H9 (cell line): ENCODE data around the gene ALG12. TPM values are rescaled to one million over a fixed set of nuclear protein-coding genes. Genes with fewer than 3 reads are reported as not detected.

ENCODE experiments used
- DNase-seq: peaks from one replicate; pipeline ENCODE4 v3.0.0-alpha.2; 2017
- H2AFZ ChIP-seq: one replicate; pipeline ENCODE4 v1.6.1; 2013; ENCODE audit warnings: mild to moderate bottlenecking, low read length, control low read depth, moderate library complexity
- H2AK5ac ChIP-seq: 2 replicates; pipeline ENCODE4 v1.6.1; 2013; ENCODE audit warnings: low read length, control low read depth, mixed read lengths; ENCODE audit not compliant: insufficient read length
- H2BK120ac ChIP-seq: one replicate; pipeline ENCODE4 v1.6.1; 2013; ENCODE audit warnings: low read depth, mild to moderate bottlenecking, low read length, control low read depth, inconsistent platforms; ENCODE audit not compliant: poor library complexity, severe bottlenecking
- H2BK12ac ChIP-seq: 2 replicates; pipeline ENCODE4 v1.6.1; 2013; ENCODE audit warnings: low read length, control low read depth, mixed read lengths, low read depth; ENCODE audit not compliant: insufficient read length
- H2BK15ac ChIP-seq: 2 replicates; pipeline ENCODE4 v1.6.1; 2013; ENCODE audit warnings: low read depth, low read length, control low read depth
- H2BK20ac ChIP-seq: one replicate; pipeline ENCODE4 v1.6.1; 2013; ENCODE audit warnings: low read depth, mild to moderate bottlenecking, low read length, control low read depth, inconsistent platforms; ENCODE audit not compliant: poor library complexity, severe bottlenecking
- H2BK5ac ChIP-seq: 2 replicates; pipeline ENCODE4 v1.6.1; 2013; ENCODE audit warnings: low read length, control low read depth, mixed read lengths; ENCODE audit not compliant: insufficient read length
- H3K14ac ChIP-seq: 2 replicates; pipeline ENCODE4 v1.6.1; 2013; ENCODE audit warnings: low read length, control low read depth; ENCODE audit not compliant: insufficient read depth
- H3K18ac ChIP-seq: 2 replicates; pipeline ENCODE4 v1.6.1; 2013; ENCODE audit warnings: low read depth, mild to moderate bottlenecking, mixed read lengths, low read length, control low read depth; ENCODE audit not compliant: insufficient read length
- H3K23ac ChIP-seq: 2 replicates; pipeline ENCODE4 v1.6.1; 2013; ENCODE audit warnings: low read length, control low read depth, mixed read lengths, low read depth; ENCODE audit not compliant: insufficient read length
- H3K23me2 ChIP-seq: 2 replicates; pipeline ENCODE4 v1.6.1; 2013; ENCODE audit warnings: low read depth, mild to moderate bottlenecking, mixed read lengths, low read length, control low read depth; ENCODE audit not compliant: insufficient read length, poor library complexity, severe bottlenecking
- H3K27ac ChIP-seq: 2 replicates; pipeline ENCODE4 v1.5.1; 2013; ENCODE audit warnings: low read length, control low read depth, mixed read lengths, low read depth; ENCODE audit not compliant: insufficient read length
- H3K27me3 ChIP-seq: 2 replicates; pipeline ENCODE4 v1.6.1; 2013; ENCODE audit warnings: low read length, control low read depth, inconsistent platforms; ENCODE audit not compliant: insufficient read depth
- H3K4ac ChIP-seq: 2 replicates; pipeline ENCODE4 v1.6.1; 2013; ENCODE audit warnings: low read depth, mild to moderate bottlenecking, control low read depth, inconsistent platforms, low read length, moderate library complexity
- H3K4me1 ChIP-seq: 2 replicates; pipeline ENCODE4 v1.6.1; 2013; ENCODE audit warnings: low read length, control low read depth, inconsistent platforms; ENCODE audit not compliant: insufficient read depth
- H3K4me2 ChIP-seq: 2 replicates; pipeline ENCODE4 v1.6.1; 2013; ENCODE audit warnings: low read length, control low read depth, mixed read lengths; ENCODE audit not compliant: insufficient read length, insufficient read depth
- H3K56ac ChIP-seq: 2 replicates; pipeline ENCODE4 v1.6.1; 2013; ENCODE audit warnings: low read depth, mild to moderate bottlenecking, mixed read lengths, low read length, control low read depth; ENCODE audit not compliant: insufficient read length
- H3K79me1 ChIP-seq: 2 replicates; pipeline ENCODE4 v1.6.1; 2013; ENCODE audit warnings: low read depth, mild to moderate bottlenecking, moderate library complexity, low read length, control low read depth, inconsistent platforms; ENCODE audit not compliant: insufficient read depth, poor library complexity, severe bottlenecking
- H3K79me2 ChIP-seq: 2 replicates; pipeline ENCODE4 v1.6.1; 2013; ENCODE audit warnings: low read length, control low read depth, inconsistent platforms; ENCODE audit not compliant: insufficient read depth
- H3K9ac ChIP-seq: 2 replicates; pipeline ENCODE4 v1.6.1; 2013; ENCODE audit warnings: low read length, control low read depth, mixed read lengths; ENCODE audit not compliant: insufficient read length; ENCODE audit errors: extremely low read depth
- H3K9me3 ChIP-seq: one replicate; pipeline ENCODE4 v1.6.1; 2013; ENCODE audit warnings: low read depth, low read length, inconsistent platforms; ENCODE audit not compliant: control insufficient read depth
- H3T11ph ChIP-seq: one replicate; pipeline ENCODE4 v1.6.1; 2013; ENCODE audit warnings: mild to moderate bottlenecking, low read length, control low read depth, inconsistent platforms
- H4K20me1 ChIP-seq: one replicate; pipeline ENCODE4 v1.6.1; 2013; ENCODE audit not compliant: control insufficient read depth, insufficient read length, insufficient read depth
- H4K5ac ChIP-seq: 2 replicates; pipeline ENCODE4 v1.6.1; 2013; ENCODE audit warnings: low read depth, mild to moderate bottlenecking, mixed read lengths, low read length, control low read depth; ENCODE audit not compliant: insufficient read length
- H4K8ac ChIP-seq: replicated peaks from 2 replicates; pipeline ENCODE4 v1.6.1; 2013; ENCODE audit warnings: low read length, control low read depth, mixed read lengths, low read depth; ENCODE audit not compliant: insufficient read length
- H4K91ac ChIP-seq: 2 replicates; pipeline ENCODE4 v1.6.1; 2013; ENCODE audit warnings: low read depth, mild to moderate bottlenecking, moderate library complexity, mixed read lengths, low read length, control low read depth; ENCODE audit not compliant: insufficient read length
- H3K27ac Mint-ChIP-seq, 3 experiments: 2 replicates in 2 of 3; 3 replicates in 1 of 3; pipeline ENCODE4 v1.8.0; 2020 to 2021; ENCODE audit warnings: mixed read lengths in 3 of 3, mild to moderate bottlenecking in 1 of 3, moderate library complexity in 1 of 3
- H3K27me3 Mint-ChIP-seq: 2 replicates; pipeline ENCODE4 v1.8.0; 2021; ENCODE audit warnings: low read depth, mild to moderate bottlenecking, moderate library complexity, mixed read lengths
- H3K36me3 Mint-ChIP-seq, 3 experiments: 2 replicates in 2 of 3; 3 replicates in 1 of 3; pipeline ENCODE4 v1.8.0; 2020 to 2021; ENCODE audit warnings: low read depth in 3 of 3, mixed read lengths in 3 of 3; ENCODE audit not compliant: insufficient read depth in 1 of 3
- H3K4me1 Mint-ChIP-seq, 2 experiments: 2 replicates each; pipeline ENCODE4 v1.8.0; 2020; ENCODE audit warnings: mixed read lengths in 2 of 2
- H3K4me3 Mint-ChIP-seq, 2 experiments: 2 replicates in 1 of 2; 3 replicates in 1 of 2; pipeline ENCODE4 v1.8.0; 2020 to 2021; ENCODE audit warnings: mild to moderate bottlenecking in 2 of 2, mixed read lengths in 2 of 2, moderate library complexity in 1 of 2
- H3K9me3 Mint-ChIP-seq, 2 experiments: 2 replicates in 1 of 2; 3 replicates in 1 of 2; pipeline ENCODE4 v1.8.0; 2020; ENCODE audit warnings: mild to moderate bottlenecking in 2 of 2, mixed read lengths in 2 of 2, moderate library complexity in 1 of 2
- WGBS: extraction: QIAGEN DNeasy Blood & Tissue Kit; methylation state at CpG from one replicate; pipeline ENCODE4 v1.1.7; 2013; ENCODE audit warnings: missing lambda C conversion rate, low lambda C conversion rate, mixed read lengths; ENCODE audit not compliant: insufficient read length; ENCODE audit errors: extremely low coverage; 5-methylcytosine and 5-hydroxymethylcytosine counted together
- total RNA-seq: library from RNA; stranded (reverse); gene quantifications from 2 replicates; pipeline ENCODE4 v1.2.1, GENCODE V29; 2021
- TF ChIP-seq, protein P1 (sequence below): fragments of 200-600 bp; sonication (generic); conservative IDR thresholded peaks from 3 replicates; pipeline ENCODE4 v1.8.0; 2021; ENCODE audit warnings: antibody characterized with exemption, mild to moderate bottlenecking

The ALG12 gene
- total RNA-seq, 1 experiment from 2014 or later, result 19.2 TPM

DNA sequence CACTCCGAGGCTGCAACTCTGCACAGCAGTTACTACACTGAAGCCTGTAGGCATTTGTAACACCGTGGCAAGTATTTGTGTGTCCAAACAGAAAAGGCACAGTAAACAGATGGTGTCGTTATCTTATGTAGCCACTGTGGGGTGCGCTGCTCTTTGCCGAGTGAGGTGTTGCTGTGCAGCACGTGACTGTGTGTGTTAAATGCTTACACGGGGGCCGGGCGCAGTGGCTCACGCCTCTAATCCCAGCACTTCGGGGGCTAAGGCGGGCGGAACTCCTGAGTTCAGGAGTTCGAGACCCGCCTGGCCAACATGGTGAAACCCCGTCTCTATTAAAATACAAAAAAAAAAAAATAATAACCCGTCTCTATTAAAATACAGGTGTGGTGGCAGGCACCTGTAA, 53.1 kb downstream of the ALG12 start:
- no peaks in the 10 kb centered on the region for H3K4me1 ChIP-seq
- no peak overlapping the region; a peak in 1 of 7 replicates for H3K27ac Mint-ChIP-seq
- WGBS, result no CpG with 5 or more reads among the region's 17 CpGs
- H3K27me3 ChIP-seq, result no peaks in the 10 kb centered on the region
- peaks cover 41 to 47% of the 10 kb centered on the region in 2 experiments for H3K9me3 Mint-ChIP-seq
- H2BK12ac ChIP-seq, result no peak overlapping the region
- peaks cover 12% of the 10 kb centered on the region for H3K79me1 ChIP-seq
- H3K14ac ChIP-seq, result no peak overlapping the region
- H3T11ph ChIP-seq, result no peak overlapping the region
- H3K4ac ChIP-seq, result no peak overlapping the region
- no peaks in the 10 kb centered on the region for H3K27me3 Mint-ChIP-seq
- no peak overlapping the region for H2BK120ac ChIP-seq
- H2AK5ac ChIP-seq, result no peak overlapping the region
- H3K56ac ChIP-seq, result no peak overlapping the region
- H3K9me3 ChIP-seq, result peaks cover 4% of the 10 kb centered on the region
- H4K91ac ChIP-seq, result no peak overlapping the region
- no peak overlapping the region for H3K23ac ChIP-seq
- H4K8ac ChIP-seq, result no peak overlapping the region
- H3K9ac ChIP-seq, result no peak overlapping the region
- no peak overlapping the region for H4K5ac ChIP-seq
- TF ChIP-seq, protein P1, sequence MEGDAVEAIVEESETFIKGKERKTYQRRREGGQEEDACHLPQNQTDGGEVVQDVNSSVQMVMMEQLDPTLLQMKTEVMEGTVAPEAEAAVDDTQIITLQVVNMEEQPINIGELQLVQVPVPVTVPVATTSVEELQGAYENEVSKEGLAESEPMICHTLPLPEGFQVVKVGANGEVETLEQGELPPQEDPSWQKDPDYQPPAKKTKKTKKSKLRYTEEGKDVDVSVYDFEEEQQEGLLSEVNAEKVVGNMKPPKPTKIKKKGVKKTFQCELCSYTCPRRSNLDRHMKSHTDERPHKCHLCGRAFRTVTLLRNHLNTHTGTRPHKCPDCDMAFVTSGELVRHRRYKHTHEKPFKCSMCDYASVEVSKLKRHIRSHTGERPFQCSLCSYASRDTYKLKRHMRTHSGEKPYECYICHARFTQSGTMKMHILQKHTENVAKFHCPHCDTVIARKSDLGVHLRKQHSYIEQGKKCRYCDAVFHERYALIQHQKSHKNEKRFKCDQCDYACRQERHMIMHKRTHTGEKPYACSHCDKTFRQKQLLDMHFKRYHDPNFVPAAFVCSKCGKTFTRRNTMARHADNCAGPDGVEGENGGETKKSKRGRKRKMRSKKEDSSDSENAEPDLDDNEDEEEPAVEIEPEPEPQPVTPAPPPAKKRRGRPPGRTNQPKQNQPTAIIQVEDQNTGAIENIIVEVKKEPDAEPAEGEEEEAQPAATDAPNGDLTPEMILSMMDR, result no peak
- DNase-seq, result no peak
- H3K23me2 ChIP-seq, result no peaks in the 10 kb centered on the region
- peaks cover 43 to 50% (median 47%) of the 10 kb centered on the region in 3 experiments for H3K36me3 Mint-ChIP-seq
- H3K4me1 Mint-ChIP-seq, result peaks cover 12 to 13% of the 10 kb centered on the region in 2 experiments
- no peak overlapping the region for H3K4me2 ChIP-seq
- H2AFZ ChIP-seq, result no peak overlapping the region
- no peak overlapping the region for H3K27ac ChIP-seq
- H3K4me3 Mint-ChIP-seq, result no peak overlapping the region
- no peaks in the 10 kb centered on the region for H4K20me1 ChIP-seq
- H2BK5ac ChIP-seq, result no peak overlapping the region
- no peak overlapping the region for H3K18ac ChIP-seq
- no peak overlapping the region for H2BK15ac ChIP-seq
- peaks cover 30% of the 10 kb centered on the region; the same call in 1 of the 2 replicates for H3K79me2 ChIP-seq
- no peak overlapping the region for H2BK20ac ChIP-seq
